SK-N-SH (cell line): Measurements from ENCODE around the gene MC1R. TPM values are rescaled to one million over a fixed set of nuclear protein-coding genes. Genes with fewer than 3 reads are reported as not detected.

Experiments used
- CTCF ChIA-PET: fragments of 300-600, 350-600 bp; formaldehyde crosslinking; extraction: SDS; loops from one replicate; lab custom pipeline; 2021; lab: Yijun Ruan, JAX
- POLR2A ChIA-PET: fragments of 350-600 bp; sonication (Branson Sonifier 250); formaldehyde crosslinking; extraction: SDS; loops from one replicate; lab custom pipeline; 2020; ENCODE audit warnings: antibody characterized with exemption, inconsistent platforms; lab: Yijun Ruan, JAX
- DNase-seq: peaks from one replicate; pipeline ENCODE4 v3.0.0; 2012
- H2AFZ ChIP-seq: fragments of 200-600 bp; sonication (generic); 2 replicates; pipeline ENCODE4 v1.8.1; 2016; ENCODE audit warnings: antibody characterized with exemption, mild to moderate bottlenecking, low read depth
- H3F3A ChIP-seq: fragments of 200-600 bp; sonication (generic); replicated peaks from 2 replicates; pipeline ENCODE3; 2016; ENCODE audit warnings: antibody characterized with exemption, mild to moderate bottlenecking; ENCODE audit not compliant: insufficient read depth
- H3K27ac ChIP-seq, 2 experiments: fragments of 200-500 bp in 1 of 2; fragments of 200-600 bp in 1 of 2; sonication (Bioruptor generic) in 1 of 2; sonication (generic), shearing (Covaris generic) in 1 of 2; 2 replicates each; pipeline versions ENCODE4 v1.5.1 to v1.6.1; 2014 to 2016; ENCODE audit warnings: low read depth in 2 of 2, inconsistent platforms in 1 of 2, low read length in 1 of 2, mild to moderate bottlenecking in 1 of 2, mixed read lengths in 1 of 2
- H3K27me3 ChIP-seq: fragments of 200-600 bp; sonication (generic), shearing (Covaris generic); 2 replicates; pipeline ENCODE4 v1.6.1; 2016; ENCODE audit warnings: mixed run types; ENCODE audit not compliant: insufficient read depth
- H3K36me3 ChIP-seq, 2 experiments: fragments of 200-500 bp in 1 of 2; fragments of 200-600 bp in 1 of 2; sonication (Bioruptor generic) in 1 of 2; sonication (generic) in 1 of 2; replicated peaks in 1 of 2; 2 replicates each; pipeline versions ENCODE3 to v1.5.1; 2014 to 2016; ENCODE audit warnings: low read length in 1 of 2, mild to moderate bottlenecking in 1 of 2; ENCODE audit not compliant: insufficient read depth in 2 of 2, control insufficient read depth in 1 of 2
- H3K4me1 ChIP-seq, 2 experiments: fragments of 200-500 bp in 1 of 2; fragments of 200-600 bp in 1 of 2; sonication (Bioruptor generic) in 1 of 2; sonication (generic), shearing (Covaris generic) in 1 of 2; 2 replicates each; pipeline versions ENCODE4 v1.5.1 to v1.6.1; 2014 to 2016; ENCODE audit warnings: low read depth in 1 of 2, low read length in 1 of 2, mixed run types in 1 of 2; ENCODE audit not compliant: insufficient read depth in 2 of 2, control insufficient read depth in 1 of 2
- H3K4me2 ChIP-seq: fragments of 200-600 bp; sonication (generic), shearing (Covaris generic); 2 replicates; pipeline ENCODE4 v1.6.1; 2017; ENCODE audit warnings: mixed run types
- H3K4me3 ChIP-seq, 2 experiments: fragments of 200-500 bp in 1 of 2; fragments of 200-600 bp in 1 of 2; sonication (Bioruptor generic) in 1 of 2; sonication (generic), shearing (Covaris generic) in 1 of 2; 2 replicates each; pipeline versions ENCODE4 v1.5.1 to v1.8.1; 2014 to 2016; ENCODE audit warnings: low read depth in 2 of 2, inconsistent platforms in 1 of 2, low read length in 1 of 2, mild to moderate bottlenecking in 1 of 2, mixed read lengths in 1 of 2, moderate library complexity in 1 of 2
- H3K79me2 ChIP-seq: fragments of 200-600 bp; sonication (generic); 2 replicates; pipeline ENCODE4 v1.8.1; 2017; ENCODE audit warnings: mild to moderate bottlenecking; ENCODE audit not compliant: insufficient read depth
- H3K9ac ChIP-seq: fragments of 200-600 bp; sonication (generic); 2 replicates; pipeline ENCODE4 v1.6.1; 2017; ENCODE audit warnings: mixed run types
- H3K9me2 ChIP-seq: fragments of 200-600 bp; sonication (generic); 2 replicates; pipeline ENCODE4 v1.6.1; 2017; ENCODE audit warnings: mixed run types
- H3K9me3 ChIP-seq: fragments of 200-600 bp; sonication (generic); 2 replicates; pipeline ENCODE4 v1.6.1; 2017; ENCODE audit warnings: mixed run types, mild to moderate bottlenecking, moderate library complexity
- H4K20me1 ChIP-seq: fragments of 200-600 bp; sonication (generic); 2 replicates; pipeline ENCODE4 v1.6.1; 2017; ENCODE audit warnings: mild to moderate bottlenecking, mixed run types; ENCODE audit not compliant: insufficient read depth
- CHD2 ChIP-seq: fragments of 150-350 bp; IDR thresholded peaks from 2 replicates; pipeline ENCODE4 v1.6.1; 2018; ENCODE audit warnings: low read length; ENCODE audit not compliant: partially characterized antibody
- FOSL2 ChIP-seq: IDR thresholded peaks from 2 replicates; pipeline ENCODE4 v1.4.0; 2012; ENCODE audit warnings: low read depth, mild to moderate bottlenecking, moderate library complexity, borderline replicate concordance
- FOXJ3 ChIP-seq: sonication (generic); formaldehyde crosslinking; IDR thresholded peaks from 2 replicates; pipeline ENCODE4 v1.5.1; 2020; ENCODE audit warnings: mild to moderate bottlenecking, missing genetic modification reagents
- FOXM1 ChIP-seq: IDR thresholded peaks from 2 replicates; pipeline ENCODE4 v1.4.0; 2012; ENCODE audit warnings: low read depth, mild to moderate bottlenecking
- GABPA ChIP-seq: IDR thresholded peaks from 2 replicates; pipeline ENCODE4 v1.4.0; 2012; ENCODE audit warnings: low read depth, mild to moderate bottlenecking
- GATA2 ChIP-seq: sonication (generic); formaldehyde crosslinking; IDR thresholded peaks from 2 replicates; pipeline ENCODE4 v1.5.0; 2020; ENCODE audit warnings: mild to moderate bottlenecking, missing genetic modification reagents
- MXI1 ChIP-seq: IDR thresholded peaks from 2 replicates; pipeline ENCODE4 v1.6.1; 2012; ENCODE audit warnings: mild to moderate bottlenecking, low read depth, low read length, improper control_type of control experiment
- NFIC ChIP-seq: IDR thresholded peaks from 2 replicates; pipeline ENCODE4 v1.4.0; 2012; ENCODE audit warnings: borderline replicate concordance
- POLR2AphosphoS5 ChIP-seq: IDR thresholded peaks from 2 replicates; pipeline ENCODE4 v1.6.1; 2012; ENCODE audit warnings: low read depth, low read length
- RCOR1 ChIP-seq: fragments of 150-350 bp; IDR thresholded peaks from 2 replicates; pipeline ENCODE4 v1.6.1; 2017; ENCODE audit warnings: antibody characterized with exemption, low read length
- RFX5 ChIP-seq: IDR thresholded peaks from 2 replicates; pipeline ENCODE4 v1.6.1; 2012; ENCODE audit warnings: mild to moderate bottlenecking, improper control_type of control experiment, low read length
- RXRA ChIP-seq: IDR thresholded peaks from 2 replicates; pipeline ENCODE4 v1.4.0; 2012; ENCODE audit warnings: low read depth, mild to moderate bottlenecking, borderline replicate concordance
- SIN3A ChIP-seq: IDR thresholded peaks from 2 replicates; pipeline ENCODE4 v1.6.1; 2012; ENCODE audit warnings: low read depth, mild to moderate bottlenecking, low read length, moderate library complexity, borderline replicate concordance
- TAF1 ChIP-seq: IDR thresholded peaks from 2 replicates; pipeline ENCODE4 v1.6.1; 2012; ENCODE audit warnings: low read depth, mild to moderate bottlenecking, low read length, moderate library complexity, borderline replicate concordance
- YY1 ChIP-seq: IDR thresholded peaks from 2 replicates; pipeline ENCODE4 v1.4.0; 2012; ENCODE audit warnings: low read depth, mild to moderate bottlenecking
- WGBS: methylation state at CpG from one replicate; pipeline ENCODE4 v1.1.6; 2017; ENCODE audit warnings: low lambda C conversion rate; 5-methylcytosine and 5-hydroxymethylcytosine counted together
- polyA plus RNA-seq, 3 experiments: library from polyadenylated mRNA; depleted of rRNA; stranded (reverse); fragments of >200 nt; gene quantifications; 2 replicates each; pipeline ENCODE4 v1.2.3, GENCODE V29; 2012
- TF ChIP-seq, protein P1 (sequence below): fragments of 150-350 bp; IDR thresholded peaks from 2 replicates; pipeline ENCODE4 v1.6.1; 2016; ENCODE audit warnings: mild to moderate bottlenecking, low read depth, low read length
- TF ChIP-seq, protein P2 (sequence below): IDR thresholded peaks from 2 replicates; pipeline ENCODE4 v1.4.0; 2012; ENCODE audit warnings: low read depth, borderline replicate concordance
- TF ChIP-seq, protein P3 (sequence below): IDR thresholded peaks from 2 replicates; pipeline ENCODE4 v1.6.1; 2012; ENCODE audit warnings: mild to moderate bottlenecking, low read depth, low read length, moderate library complexity

MC1R gene
- polyA plus RNA-seq, 1 of the 3 experiments (the other 2 are of a cell fraction): 11.1 TPM

DNA sequence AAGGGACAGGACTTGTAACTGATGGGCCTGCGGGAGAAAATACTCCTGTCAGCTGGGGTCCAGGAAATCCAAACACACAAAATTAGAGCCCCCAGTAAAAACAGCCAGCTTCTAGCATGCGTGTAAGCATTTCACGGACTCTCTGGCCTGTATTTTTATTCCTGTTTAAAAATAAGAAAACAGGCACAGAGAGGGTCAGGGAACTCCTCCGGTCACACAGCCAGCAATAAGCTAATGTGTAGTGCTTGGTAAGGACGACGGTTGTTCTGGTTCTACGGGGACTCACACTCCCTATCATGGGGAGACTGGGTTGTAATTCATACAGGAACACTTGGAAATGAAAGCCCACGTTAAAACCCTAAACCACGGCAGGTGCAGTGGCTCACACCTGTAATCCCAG, 46.8 kb upstream of the MC1R start:
- WGBS: 97% methylated on average over 9 of the region's 9 CpGs
- Histone ChIP-seq H3K9ac (no peak overlapping the region), H3K4me1 (peaks cover 11 to 13% of the 10 kb centered on the region in 2 experiments), H2AFZ (no peak overlapping the region), H3K4me3 (no peak overlapping the region), H3K4me2 (no peak overlapping the region), H3K9me2 (no peaks in the 10 kb centered on the region), H3K79me2 (peaks cover 39% of the 10 kb centered on the region), H3K27ac (no peak overlapping the region), H3K9me3 (0 out of 2 replicates have a peak, but pooled peaks cover 6% of the 10 kb centered on the region), H3F3A (peaks cover 11% of the 10 kb centered on the region), H3K36me3 (peaks cover 7 to 30% of the 10 kb centered on the region in 2 experiments), H4K20me1 (peaks cover 25% of the 10 kb centered on the region), H3K27me3 (no peaks in the 10 kb centered on the region)
- ChIA-PET CTCF (interaction anchor here (1.6 to 5.8 kb wide), 4 partner anchors 11 to 172 kb away, joined by 5 to 45 read pairs (median 8); no protein-coding TSS in a partner anchor), POLR2A (interaction anchor here (2.9 kb wide), 1 partner anchor 51 kb away, joined by 15 read pairs; the partner anchor contains the start of gene TUBB3)
- TF ChIP-seq FOXM1 (no peak), MXI1 (no peak), FOXJ3 (no peak)
- TF ChIP-seq, protein P1, sequence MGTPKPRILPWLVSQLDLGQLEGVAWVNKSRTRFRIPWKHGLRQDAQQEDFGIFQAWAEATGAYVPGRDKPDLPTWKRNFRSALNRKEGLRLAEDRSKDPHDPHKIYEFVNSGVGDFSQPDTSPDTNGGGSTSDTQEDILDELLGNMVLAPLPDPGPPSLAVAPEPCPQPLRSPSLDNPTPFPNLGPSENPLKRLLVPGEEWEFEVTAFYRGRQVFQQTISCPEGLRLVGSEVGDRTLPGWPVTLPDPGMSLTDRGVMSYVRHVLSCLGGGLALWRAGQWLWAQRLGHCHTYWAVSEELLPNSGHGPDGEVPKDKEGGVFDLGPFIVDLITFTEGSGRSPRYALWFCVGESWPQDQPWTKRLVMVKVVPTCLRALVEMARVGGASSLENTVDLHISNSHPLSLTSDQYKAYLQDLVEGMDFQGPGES: no peak
- TF ChIP-seq, protein P2, sequence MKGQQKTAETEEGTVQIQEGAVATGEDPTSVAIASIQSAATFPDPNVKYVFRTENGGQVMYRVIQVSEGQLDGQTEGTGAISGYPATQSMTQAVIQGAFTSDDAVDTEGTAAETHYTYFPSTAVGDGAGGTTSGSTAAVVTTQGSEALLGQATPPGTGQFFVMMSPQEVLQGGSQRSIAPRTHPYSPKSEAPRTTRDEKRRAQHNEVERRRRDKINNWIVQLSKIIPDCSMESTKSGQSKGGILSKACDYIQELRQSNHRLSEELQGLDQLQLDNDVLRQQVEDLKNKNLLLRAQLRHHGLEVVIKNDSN: no peak
- no peak for DNase-seq

DNA sequence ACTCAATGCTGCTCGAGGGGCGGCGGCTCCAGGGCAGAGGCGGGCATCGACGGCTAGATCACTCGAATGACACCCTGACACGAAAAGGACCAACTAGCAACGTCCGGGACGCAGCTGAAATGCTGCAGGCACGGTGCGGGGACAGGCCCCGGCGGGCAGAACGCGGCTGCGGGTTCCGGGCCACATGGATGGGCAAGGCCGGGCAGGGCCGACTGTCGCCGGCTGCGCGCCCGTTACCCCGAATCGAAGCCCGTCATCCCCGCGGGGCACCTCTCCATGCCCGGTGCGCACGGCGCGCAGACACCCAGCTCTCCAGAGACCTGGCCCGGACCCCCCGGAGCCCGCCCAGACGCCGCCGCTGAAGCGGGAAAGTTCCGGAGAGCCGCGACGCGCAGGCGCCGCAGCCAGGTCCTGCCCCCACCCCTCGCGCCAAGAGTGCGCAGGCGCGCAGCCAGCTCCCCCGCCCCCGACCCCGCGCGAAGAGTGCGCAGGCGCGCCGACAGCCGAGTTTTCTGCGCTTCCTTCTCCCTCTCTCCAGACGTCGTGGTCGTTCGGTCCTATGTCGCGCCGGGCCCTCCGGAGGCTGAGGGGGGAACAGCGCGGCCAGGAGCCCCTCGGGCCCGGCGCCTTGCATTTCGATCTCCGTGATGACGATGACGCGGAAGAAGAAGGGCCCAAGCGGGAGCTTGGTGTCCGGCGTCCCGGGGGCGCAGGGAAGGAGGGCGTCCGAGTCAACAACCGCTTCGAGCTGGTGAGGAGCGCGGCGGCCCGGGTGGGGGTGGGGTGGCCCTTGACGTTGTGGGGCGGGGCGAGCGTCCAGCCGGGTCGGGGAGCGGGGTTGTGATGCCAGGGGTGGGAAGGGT, 45.3 kb upstream of the MC1R start, which contains the start of gene TCF25:
TCF25 (plus strand) TSS at position 484 of the 863 bp plus-strand sequence; CDS start at position 560, 76 bp downstream.
- H3K4me1 ChIP-seq: peaks cover 11 to 13% of the 10 kb centered on the region in 2 experiments
- CTCF ChIA-PET: interaction anchor here (0.6 to 5.8 kb wide), 11 partner anchors 13 to 173 kb away, joined by 3 to 45 read pairs (median 4); partner anchors contain the start of genes DBNDD1 and TUBB3
- TF ChIP-seq GATA2 (CRISPR knock-in tag): no peak
- TF ChIP-seq, protein P2: no peak
- TF ChIP-seq RXRA: no peak
- TF ChIP-seq YY1: no peak
- no peak for TF ChIP-seq CHD2
- TF ChIP-seq MXI1: no peak; the same call in none of the 2 replicates
- no peak; the same call in none of the 2 replicates for TF ChIP-seq TAF1
- TF ChIP-seq SIN3A: 0 out of 2 replicates have a peak, but pooled peaks have one; percentile 15
- no peak for TF ChIP-seq NFIC
- TF ChIP-seq, protein P3, sequence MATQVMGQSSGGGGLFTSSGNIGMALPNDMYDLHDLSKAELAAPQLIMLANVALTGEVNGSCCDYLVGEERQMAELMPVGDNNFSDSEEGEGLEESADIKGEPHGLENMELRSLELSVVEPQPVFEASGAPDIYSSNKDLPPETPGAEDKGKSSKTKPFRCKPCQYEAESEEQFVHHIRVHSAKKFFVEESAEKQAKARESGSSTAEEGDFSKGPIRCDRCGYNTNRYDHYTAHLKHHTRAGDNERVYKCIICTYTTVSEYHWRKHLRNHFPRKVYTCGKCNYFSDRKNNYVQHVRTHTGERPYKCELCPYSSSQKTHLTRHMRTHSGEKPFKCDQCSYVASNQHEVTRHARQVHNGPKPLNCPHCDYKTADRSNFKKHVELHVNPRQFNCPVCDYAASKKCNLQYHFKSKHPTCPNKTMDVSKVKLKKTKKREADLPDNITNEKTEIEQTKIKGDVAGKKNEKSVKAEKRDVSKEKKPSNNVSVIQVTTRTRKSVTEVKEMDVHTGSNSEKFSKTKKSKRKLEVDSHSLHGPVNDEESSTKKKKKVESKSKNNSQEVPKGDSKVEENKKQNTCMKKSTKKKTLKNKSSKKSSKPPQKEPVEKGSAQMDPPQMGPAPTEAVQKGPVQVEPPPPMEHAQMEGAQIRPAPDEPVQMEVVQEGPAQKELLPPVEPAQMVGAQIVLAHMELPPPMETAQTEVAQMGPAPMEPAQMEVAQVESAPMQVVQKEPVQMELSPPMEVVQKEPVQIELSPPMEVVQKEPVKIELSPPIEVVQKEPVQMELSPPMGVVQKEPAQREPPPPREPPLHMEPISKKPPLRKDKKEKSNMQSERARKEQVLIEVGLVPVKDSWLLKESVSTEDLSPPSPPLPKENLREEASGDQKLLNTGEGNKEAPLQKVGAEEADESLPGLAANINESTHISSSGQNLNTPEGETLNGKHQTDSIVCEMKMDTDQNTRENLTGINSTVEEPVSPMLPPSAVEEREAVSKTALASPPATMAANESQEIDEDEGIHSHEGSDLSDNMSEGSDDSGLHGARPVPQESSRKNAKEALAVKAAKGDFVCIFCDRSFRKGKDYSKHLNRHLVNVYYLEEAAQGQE: no peak
- TF ChIP-seq RFX5: no peak
- TF ChIP-seq GABPA: no peak
- TF ChIP-seq FOXJ3: no peak
- no peak for TF ChIP-seq FOXM1
- TF ChIP-seq POLR2AphosphoS5: peak; percentile 86
- TF ChIP-seq RCOR1: no peak
- TF ChIP-seq FOSL2: no peak

More for the DNA sequence above, 45.3 kb upstream of the MC1R start, which contains the start of gene TCF25:
- Histone ChIP-seq H3K4me2 (peak within 1 kb of the TSS; percentile 89), H3F3A (peaks cover 15% of the 10 kb centered on the region), H3K27ac (peak within 1 kb of the TSS; percentile 99 to 100), H3K27me3 (no peaks in the 10 kb centered on the region), H3K4me3 (peak within 1 kb of the TSS; percentile 81 to 98), H3K9ac (peak within 1 kb of the TSS; percentile 100), H3K36me3 (peaks cover 7 to 31% of the 10 kb centered on the region in 2 experiments), H3K9me3 (0 out of 2 replicates have a peak, but pooled peaks cover under 1% of the 10 kb centered on the region), H4K20me1 (peaks cover 39% of the 10 kb centered on the region), H2AFZ (peak within 1 kb of the TSS; percentile 42), H3K79me2 (peaks cover 54% of the 10 kb centered on the region), H3K9me2 (no peaks in the 10 kb centered on the region)
- POLR2A ChIA-PET: interaction anchor here (0.6 to 2.9 kb wide), 10 partner anchors 10 to 167 kb away, joined by 3 to 15 read pairs (median 4); partner anchors contain the start of genes SPIRE2 and TUBB3
- peak; percentile 99 for DNase-seq
- WGBS: 2% methylated on average over 27 of the region's 104 CpGs
